ENCODE data around the gene IL19.

DNA sequence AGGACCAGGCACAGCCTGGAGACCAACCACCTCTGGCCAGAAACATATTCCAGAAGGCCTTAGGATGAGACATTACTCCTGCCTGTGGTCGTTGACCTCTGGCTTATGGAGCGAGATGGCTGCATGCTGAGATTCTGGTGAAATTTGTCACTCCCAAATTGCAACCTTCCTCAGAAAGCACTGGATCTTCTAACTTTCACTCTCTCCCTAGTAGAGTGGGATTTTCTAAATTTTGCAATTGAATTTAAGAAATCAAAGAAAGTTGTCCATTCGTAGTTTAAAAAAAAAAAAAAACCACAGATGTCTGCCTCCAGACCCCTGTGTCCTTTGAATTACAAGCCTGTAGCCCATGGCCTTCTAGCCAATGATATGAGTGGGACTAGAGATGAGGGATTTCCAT, 30.3 kb downstream of the IL19 start:
- TF ChIP-seq, protein P1, sequence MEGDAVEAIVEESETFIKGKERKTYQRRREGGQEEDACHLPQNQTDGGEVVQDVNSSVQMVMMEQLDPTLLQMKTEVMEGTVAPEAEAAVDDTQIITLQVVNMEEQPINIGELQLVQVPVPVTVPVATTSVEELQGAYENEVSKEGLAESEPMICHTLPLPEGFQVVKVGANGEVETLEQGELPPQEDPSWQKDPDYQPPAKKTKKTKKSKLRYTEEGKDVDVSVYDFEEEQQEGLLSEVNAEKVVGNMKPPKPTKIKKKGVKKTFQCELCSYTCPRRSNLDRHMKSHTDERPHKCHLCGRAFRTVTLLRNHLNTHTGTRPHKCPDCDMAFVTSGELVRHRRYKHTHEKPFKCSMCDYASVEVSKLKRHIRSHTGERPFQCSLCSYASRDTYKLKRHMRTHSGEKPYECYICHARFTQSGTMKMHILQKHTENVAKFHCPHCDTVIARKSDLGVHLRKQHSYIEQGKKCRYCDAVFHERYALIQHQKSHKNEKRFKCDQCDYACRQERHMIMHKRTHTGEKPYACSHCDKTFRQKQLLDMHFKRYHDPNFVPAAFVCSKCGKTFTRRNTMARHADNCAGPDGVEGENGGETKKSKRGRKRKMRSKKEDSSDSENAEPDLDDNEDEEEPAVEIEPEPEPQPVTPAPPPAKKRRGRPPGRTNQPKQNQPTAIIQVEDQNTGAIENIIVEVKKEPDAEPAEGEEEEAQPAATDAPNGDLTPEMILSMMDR (conservative IDR thresholded peaks at IDR 0.05; ENCODE audit: low read length) = no peak
- no peak for TF ChIP-seq EZH2phosphoT487 (IDR thresholded peaks at IDR 0.05; ENCODE audit: borderline replicate concordance)

All from Loucy (cell line).